ENCODE data around the gene RPL15.

- no peak for TF ChIP-seq CTCF (IDR thresholded peaks at IDR 0.05)
- TF ChIP-seq POLR2A (IDR thresholded peaks at IDR 0.05), result no peak
Measured at GRCh38 chr3:23956701-23957100, 39.8 kb downstream of the RPL15 start.
